GM13976 (cell line): Measurements from ENCODE around the gene SIGLEC1.

Experiments
- DNase-seq: peaks from one replicate; pipeline ENCODE4 v3.0.0; 2012; ENCODE audit warnings: low spot score
- in situ Hi-C: fragments of 300-500 bp; cut with MboI; formaldehyde crosslinking; loops from one replicate; pipeline ENCODE4 v1.12.0; 2022; ENCODE audit warnings: low sequenced_read_pairs, mixed read lengths, inconsistent platforms; ENCODE audit not compliant: unreplicated experiment
- TF ChIP-seq, protein P1 (sequence below): IDR thresholded peaks from 2 replicates; pipeline ENCODE4 v1.5.1; 2012; ENCODE audit warnings: borderline replicate concordance, mild to moderate bottlenecking; ENCODE audit not compliant: insufficient read depth; ENCODE audit errors: extremely low read depth, missing control alignments, control extremely low read depth

SIGLEC1 gene

DNA sequence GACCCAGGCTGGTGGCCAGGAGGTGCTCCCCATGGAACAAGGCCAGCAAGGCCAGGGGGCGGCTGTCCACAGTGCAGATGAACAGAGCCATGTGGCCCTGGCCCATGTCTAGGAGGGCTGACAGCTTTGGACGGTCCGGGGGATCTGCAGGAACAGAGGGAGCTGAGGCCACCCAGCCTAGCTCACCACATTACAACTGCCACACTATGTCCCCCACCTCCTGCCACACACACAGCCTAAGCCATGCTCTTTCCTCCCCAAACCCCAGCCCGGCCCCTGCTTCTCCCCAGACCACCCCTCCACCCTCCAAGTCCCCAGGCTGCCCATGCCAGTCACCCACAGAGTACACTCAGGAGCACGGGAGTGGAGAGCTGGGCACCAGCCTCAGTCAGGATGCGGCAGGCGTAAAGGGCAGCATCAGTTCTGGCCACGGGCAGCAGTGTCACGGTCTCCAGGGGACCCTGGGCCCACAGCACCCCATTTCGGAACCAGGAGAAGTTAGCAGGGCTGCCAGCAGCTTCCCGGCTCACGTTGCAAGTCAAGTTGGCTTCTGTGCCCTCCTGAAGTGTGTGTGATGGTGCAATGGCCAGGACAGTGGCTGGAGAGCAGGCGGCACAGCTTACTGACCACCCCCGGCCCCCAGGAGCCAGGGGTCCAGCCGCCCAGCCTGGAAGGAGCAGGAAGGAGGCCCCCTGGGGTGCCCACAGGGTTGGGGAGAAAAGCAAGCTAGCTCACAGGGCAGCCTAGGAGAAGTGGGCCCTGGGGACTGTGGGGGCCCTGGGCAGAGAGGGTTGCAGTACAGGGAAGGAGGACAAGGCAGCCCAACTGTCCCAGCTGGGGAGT lies 15.4 kb downstream of the SIGLEC1 start:
- DNase-seq, result no peak
- TF ChIP-seq, protein P1, sequence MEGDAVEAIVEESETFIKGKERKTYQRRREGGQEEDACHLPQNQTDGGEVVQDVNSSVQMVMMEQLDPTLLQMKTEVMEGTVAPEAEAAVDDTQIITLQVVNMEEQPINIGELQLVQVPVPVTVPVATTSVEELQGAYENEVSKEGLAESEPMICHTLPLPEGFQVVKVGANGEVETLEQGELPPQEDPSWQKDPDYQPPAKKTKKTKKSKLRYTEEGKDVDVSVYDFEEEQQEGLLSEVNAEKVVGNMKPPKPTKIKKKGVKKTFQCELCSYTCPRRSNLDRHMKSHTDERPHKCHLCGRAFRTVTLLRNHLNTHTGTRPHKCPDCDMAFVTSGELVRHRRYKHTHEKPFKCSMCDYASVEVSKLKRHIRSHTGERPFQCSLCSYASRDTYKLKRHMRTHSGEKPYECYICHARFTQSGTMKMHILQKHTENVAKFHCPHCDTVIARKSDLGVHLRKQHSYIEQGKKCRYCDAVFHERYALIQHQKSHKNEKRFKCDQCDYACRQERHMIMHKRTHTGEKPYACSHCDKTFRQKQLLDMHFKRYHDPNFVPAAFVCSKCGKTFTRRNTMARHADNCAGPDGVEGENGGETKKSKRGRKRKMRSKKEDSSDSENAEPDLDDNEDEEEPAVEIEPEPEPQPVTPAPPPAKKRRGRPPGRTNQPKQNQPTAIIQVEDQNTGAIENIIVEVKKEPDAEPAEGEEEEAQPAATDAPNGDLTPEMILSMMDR, result no peak
- in situ Hi-C loops, result no loop called here

DNA sequence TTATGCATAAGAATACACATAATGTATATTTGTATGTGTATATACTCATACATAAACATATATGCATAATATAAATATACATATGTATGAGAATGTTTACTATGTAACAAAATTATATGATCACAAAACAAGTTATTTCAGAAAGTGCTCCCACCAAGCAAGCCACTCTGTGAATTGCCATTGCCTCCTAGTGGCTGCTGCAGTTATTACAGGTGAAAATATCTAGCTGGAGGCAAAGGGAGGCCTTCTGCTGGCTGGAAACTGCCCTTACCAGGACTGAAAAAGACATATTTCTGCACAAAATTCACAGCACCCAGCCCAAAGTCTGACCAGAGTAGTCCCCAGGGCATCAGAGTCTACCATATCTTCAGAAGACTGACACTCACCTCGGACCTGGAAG lies 16.2 kb downstream of the SIGLEC1 start:
- no peak for DNase-seq
- in situ Hi-C loops, result no loop called here
- TF ChIP-seq, protein P1, result no peak

DNA sequence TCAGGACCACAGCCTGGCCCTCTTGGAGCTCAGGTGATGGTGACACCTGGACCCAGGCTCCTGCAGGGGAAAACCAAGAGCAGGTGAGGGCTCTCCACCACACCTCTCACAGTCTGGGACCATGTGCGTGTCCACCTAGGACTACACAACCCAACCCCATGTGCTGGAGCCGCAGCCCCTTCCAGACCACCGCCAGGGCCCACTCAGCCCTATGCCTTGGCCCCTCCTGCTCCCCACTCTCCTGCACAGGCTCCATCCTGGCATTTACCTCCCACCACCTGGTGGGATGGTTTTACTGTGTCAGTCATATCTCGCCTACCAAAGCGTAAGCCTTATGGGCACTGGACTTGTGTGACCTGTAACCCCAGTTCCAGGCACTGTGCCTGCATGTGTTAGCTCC lies 17.5 kb downstream of the SIGLEC1 start:
- in situ Hi-C loops, result no loop called here

DNA sequence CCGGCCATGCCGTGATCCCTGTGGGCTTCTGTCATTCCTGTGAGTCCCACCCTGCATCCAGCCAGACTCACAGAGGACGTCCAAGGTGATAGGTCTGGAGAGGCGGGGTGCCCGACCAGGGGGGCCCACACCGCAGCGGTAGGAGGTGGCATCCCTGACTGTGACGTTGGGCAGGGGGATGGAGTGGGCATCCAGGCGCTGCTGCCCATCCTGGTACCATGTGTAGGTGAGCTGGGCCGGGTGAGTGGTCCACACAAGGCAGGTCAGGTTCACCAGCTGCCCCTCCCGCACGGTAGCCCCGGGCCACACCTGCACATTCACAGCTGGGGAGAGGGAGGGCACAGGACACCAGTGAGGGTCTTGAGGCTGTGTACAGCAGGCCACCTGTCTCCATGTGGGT lies 19.0 kb downstream of the SIGLEC1 start:
- no peak for DNase-seq
- in situ Hi-C loops, result no loop called here
- TF ChIP-seq, protein P1, result no peak

More for the DNA sequence above, 17.5 kb downstream of the SIGLEC1 start:
- no peak for DNase-seq
- TF ChIP-seq, protein P1, result no peak

DNA sequence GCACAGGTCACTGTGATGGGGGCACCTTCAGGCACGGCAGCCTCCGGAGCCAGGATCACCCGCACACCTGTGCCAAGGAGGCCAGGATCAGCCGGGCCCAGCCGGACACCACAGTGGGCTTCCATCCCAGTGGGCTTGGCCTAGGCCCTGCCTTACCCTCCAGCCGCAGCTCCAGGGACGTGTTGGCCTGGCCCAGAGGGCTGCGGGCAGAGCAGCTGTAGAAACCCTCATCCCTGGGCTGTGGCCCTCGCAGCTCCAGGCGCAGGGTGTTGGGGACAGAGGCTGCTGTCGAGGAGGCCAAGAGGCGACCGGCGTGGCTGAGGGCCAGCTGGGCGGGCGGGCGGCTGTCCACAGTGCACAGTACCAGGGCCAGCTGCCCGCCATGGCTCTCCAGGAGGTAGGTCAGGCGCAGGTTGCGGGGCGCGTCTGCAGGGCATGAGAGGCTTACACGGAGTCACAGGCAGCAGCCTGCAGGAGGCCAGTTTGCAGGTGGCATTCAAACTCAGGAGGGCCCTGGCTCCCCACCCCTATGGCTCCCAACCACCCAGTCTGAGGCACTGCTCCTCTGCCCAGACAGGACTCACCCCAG lies 19.6 kb downstream of the SIGLEC1 start:
- TF ChIP-seq, protein P1, result no peak
- no peak for DNase-seq
- in situ Hi-C loops, result no loop called here

DNA sequence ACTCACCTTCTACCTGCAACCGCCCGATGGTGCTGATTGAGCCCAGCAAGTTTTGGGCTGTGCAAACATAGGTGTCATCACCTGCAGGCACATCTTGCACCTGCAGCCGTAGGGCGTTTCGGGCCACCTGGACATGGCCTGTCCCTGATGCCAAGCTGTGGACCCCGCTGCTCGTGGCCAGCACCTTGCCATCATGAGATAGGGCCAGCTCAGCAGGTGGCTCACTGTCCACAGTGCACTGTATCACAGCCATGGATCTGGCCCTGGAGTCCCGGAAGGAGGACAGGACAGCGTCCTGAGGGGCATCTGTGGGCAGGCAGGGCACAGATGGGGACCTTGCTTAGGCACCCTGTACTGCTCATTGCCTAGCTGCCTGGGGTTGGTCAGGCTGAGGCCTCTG lies 20.5 kb downstream of the SIGLEC1 start:
- no peak for DNase-seq
- TF ChIP-seq, protein P1, result no peak
- in situ Hi-C loops, result no loop called here
